Bone marrow (tissue), 2 donors: ENCODE data around the gene MYH9.

ENCODE experiments used
- DNase-seq, 2 donors: peaks; one replicate each; lab custom pipeline; 2025; lab: John Stamatoyannopoulos, UW

MYH9 gene

DNA sequence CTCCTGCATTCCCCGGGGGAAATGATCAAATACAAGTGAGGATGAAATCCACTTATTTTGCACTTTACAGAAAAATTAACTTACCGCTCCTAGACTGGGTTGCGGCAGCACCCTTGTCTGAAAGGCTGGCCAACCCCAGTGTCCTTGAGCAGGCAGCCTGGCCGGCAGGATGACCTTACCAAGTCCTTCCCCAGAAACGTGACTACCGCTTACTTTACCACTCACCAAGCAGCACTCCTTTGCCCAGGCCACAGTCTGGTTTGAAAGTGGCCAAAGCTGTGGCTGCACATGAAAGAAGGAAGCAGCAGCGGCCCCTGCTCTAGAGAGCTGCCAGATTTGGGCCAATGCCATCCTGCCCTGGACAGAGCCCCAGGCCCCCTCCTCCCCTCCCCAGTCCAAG lies 20.3 kb downstream of the MYH9 start:
- no peak for DNase-seq

DNA sequence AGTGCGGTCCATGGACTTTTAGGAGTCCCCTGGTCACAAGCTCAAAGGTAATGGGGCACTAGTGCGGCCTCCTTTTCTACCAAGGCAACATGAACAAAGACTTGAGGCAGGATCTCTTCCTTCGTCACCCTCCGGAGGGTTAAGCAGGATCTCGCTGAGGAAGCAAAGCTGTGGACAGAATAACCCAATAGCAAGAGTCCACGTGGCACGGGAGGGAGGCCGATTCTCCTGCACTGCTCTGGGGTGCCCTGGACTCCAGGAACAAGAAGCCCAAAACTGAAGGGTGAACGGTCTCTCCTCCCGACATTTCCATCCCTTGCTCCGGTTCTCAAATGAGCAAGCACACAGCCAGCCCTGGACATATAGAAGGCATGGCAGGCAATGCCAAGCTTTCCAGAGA lies 20.7 kb downstream of the MYH9 start:
- no peak for DNase-seq

DNA sequence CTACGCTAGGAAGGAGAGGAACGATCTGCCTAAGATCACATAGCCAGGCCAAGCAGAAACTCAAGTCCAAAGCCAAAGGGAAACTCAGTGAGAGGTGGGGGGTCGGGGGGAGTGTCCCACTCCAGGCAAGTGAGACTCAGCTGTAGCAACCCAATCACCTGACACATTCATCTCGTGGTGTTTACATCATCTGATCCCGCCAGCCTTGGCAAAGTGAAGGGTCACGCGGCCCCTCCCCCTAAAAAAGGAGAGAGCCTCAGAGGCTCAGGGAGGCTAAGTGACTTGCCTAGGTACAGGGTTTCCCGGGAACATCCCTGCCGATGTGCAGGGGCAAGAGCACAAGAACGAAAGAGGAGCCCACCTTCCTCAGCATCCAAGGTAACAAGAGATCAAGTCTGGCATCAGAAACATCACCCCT lies 21.5 kb downstream of the MYH9 start:
- no peak for DNase-seq

DNA sequence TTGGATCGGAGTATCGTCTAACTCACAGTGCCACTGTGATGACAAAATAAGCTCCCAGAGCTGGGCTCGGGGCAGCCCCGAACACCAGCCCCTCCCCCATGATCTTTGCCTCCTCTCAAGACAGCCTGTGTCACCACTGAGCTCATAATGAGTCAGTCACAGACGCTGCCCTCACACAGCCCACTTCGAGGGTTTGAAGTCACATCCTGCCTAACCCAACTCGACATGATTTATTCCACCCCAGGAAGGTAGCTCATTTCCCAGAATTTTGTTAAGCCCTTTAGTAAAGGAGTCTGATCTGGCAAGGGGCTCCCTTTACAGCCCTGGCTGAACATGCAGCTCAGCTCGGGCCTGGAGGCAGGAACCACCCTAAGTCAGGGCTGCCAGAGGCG lies 22.8 kb downstream of the MYH9 start:
- peak; percentile 42 to 67 for DNase-seq

DNA sequence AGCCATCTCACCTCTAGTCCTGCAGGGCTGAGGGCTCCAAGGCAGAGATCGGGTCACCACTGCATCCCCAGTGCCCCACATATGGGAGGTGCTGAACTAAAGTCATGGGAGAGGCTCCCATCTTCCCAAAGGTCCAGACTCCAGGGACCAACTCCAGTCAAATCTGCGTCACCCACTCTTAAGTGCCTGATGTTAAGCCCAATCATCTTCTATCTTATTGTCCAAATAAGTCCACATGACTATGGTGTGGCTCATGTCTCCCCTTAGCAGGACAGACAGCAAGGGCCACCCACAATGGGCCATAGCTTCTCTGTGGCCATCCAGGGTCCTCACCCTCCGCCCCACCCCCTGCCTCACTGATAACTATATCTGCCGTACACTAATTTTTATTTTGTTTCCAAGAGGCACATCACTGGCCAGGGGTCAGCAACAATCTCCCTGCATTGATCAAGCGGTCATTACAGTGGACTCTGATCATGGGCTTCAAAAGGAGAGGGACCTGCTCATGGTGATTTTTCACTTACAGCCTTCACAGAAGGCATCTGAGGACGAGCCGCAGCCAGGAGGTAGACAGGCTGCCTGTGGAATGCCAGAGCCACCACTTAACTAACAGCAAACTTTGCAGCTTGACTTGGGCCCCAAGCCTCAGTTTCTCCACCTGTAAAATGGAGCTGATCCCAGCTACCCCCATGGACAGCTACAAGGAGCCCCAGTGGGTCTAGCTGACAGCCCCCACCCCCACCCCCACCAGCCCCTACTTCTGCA lies 23.3 kb downstream of the MYH9 start:
- DNase-seq: no peak

DNA sequence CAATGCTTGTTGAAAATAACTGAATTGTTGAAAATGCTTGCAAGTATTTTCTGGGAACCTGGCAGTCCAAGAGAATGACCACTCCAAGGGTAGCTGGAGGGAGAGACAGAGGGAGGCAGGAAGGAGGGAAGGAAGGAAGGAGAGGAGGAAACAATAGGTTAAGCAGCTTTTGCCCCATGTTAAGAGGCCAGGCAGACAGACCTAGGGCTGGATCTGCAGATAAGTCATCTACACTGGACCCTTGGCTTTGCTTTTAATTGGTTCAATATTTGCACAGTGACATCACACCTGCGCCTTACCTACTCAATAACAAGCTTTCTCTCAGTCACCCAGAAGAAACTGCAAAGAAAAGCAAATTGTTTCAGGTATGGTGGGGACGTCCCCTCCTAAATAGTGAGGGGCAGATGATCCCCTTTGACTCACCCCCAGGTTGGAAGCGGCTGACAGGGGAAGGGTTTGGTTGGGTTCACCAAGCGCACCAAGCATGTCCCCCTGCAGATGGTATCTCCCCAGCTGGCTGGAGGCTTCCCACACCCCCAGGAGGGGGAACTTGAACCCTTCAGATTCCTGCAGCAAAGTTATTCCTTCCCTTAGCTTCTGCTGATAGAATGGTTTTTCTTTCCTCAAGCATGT lies 24.3 kb downstream of the MYH9 start:
- DNase-seq: no peak

DNA sequence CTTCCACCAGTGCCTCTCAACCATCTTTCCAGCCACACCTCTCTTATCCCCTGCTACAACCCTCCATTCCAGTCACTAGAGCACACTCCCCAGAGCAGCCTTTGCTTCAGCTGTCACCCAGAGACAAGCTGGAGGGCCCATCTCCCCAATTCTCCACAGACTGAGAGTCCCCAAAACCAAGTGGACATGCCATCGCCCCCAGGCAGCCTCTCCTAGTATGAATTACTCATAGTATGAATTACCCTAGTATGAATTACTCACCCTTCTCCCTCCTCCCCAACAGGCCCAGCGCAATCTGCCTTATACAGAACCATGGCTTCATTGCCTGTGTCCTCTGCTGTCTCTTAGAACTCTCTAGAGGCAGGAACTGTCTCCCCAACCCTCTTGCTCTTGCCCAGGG lies 24.8 kb downstream of the MYH9 start:
- DNase-seq: no peak

DNA sequence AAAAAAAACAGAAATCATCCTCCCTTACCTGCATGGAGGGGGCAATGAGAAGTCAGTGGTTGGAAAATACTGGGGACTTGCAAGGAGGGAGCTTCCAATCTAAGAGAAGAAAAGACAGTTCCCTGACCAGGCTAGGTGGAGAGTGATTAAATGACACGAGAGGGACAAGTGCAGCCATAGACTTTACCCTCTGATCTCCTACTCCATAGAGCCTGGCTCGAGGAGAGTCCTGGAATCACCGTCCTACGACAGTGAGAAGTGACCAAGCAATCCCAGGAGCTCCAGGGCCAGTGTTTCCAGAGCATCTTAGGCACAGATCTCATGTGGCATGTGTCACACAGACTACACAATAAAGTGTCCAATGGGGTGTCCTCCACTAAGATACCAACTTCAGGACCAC lies 25.7 kb downstream of the MYH9 start:
- no peak for DNase-seq

DNA sequence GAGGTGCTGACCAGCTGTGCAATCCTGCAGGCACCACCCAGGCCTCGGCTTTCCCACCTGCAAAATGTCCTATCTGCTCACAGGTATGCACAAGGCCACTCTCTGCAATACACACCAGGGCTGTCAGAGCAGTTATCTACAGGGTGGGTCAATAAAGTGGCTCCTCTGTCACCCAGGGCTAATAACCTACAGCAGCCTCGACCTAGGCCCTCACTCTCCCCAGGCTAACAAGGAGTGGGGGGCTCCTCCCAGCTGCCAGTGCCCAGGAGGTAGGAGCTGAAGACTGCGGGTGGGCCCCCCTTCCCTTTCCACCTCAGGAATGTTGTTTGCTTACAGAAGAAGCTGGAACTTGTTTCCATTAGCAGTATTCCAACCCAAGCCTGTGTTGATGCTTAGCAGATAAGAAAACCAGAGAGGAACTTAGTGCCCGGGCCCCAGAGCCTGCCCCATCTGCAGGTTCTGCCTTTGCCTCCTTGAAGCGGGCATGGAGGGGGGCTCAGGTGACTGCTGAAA lies 26.8 kb downstream of the MYH9 start:
- no peak for DNase-seq

DNA sequence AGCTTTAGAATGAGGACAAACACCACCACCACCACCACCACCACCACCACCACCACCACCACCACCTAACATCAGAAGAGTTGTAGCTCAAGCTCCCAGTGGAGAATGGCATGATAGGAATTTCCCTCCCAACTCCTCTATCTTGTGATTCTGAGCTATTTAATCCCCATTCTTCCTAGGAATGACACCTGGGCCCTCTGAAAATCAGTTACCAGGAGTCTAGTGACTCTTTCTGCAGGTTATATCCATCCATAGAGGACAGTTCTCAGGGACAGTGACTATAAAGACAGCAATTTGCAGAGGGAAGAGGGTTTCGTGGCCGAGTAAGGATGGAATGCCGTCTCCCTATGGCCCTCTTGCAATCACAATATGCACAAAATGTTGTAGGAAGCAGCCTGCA lies 27.8 kb downstream of the MYH9 start:
- DNase-seq: no peak

DNA sequence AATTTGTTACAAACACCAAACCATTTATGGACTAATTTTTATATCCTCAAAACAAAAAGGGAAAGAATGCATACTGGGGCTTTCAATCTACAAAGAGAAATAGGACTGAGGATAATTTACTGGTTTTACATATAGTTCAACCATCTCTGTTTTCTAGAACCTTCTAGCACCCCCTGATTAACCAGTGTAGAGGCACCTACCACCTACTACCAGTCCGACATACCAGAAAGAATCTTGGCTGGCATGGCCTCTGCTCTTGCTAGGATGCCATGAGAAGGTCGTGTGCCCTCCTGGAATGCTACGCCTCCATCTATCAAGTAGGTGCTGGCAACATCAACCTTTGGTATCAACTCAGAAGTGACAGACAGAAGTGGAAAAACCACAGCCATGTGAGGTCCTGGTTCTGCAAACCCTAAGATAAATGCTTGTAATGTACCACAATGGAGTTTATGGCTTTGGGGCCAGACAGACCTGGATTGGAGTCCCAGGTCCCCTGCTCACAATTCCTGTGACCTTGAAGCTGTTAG lies 28.2 kb downstream of the MYH9 start:
- DNase-seq: no peak

DNA sequence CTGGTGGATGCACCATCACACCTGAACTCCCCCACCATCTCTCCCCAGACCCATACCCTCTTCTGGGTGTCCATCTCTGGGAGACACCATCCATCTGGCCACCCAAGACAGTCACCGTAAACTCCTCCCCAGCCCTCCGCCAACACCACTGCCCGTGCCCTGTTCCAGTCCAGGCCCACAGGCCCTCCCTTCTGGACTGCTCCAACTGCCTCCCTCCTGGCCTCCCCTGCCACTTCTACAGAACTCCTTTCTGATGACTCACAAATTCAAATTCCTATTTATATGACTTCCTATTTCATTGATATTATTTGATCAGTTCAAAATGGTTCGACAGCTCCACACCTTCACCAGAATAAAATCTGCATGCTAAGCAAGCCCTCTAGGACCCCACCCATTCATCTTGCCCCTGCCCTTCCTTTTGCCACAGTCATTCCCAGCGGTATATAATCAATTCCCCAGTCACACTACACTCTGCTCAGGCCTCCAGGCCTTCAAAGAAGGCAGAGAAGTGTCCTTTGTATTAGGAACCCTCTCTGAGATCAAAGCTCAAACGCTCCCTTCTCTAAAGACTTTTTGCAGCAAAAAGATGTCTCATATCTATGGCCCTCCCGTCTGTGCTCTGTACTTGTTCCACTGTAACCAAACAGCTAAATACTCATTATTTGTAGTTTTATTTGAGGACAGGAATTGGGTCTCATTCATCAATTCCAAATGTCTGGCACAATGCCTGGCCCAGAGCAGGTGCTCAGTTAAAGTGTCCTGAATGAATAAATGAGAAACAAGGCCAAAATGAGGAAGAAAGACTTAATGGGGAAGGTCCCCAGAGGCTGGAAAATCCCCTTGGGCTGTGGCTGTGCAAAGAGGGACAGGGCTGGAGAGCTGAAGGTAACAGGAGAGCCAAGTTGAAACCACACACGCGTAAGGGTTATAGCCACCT lies 29.0 kb downstream of the MYH9 start:
- DNase-seq: peak in 1 of 2 donors; percentile 25

DNA sequence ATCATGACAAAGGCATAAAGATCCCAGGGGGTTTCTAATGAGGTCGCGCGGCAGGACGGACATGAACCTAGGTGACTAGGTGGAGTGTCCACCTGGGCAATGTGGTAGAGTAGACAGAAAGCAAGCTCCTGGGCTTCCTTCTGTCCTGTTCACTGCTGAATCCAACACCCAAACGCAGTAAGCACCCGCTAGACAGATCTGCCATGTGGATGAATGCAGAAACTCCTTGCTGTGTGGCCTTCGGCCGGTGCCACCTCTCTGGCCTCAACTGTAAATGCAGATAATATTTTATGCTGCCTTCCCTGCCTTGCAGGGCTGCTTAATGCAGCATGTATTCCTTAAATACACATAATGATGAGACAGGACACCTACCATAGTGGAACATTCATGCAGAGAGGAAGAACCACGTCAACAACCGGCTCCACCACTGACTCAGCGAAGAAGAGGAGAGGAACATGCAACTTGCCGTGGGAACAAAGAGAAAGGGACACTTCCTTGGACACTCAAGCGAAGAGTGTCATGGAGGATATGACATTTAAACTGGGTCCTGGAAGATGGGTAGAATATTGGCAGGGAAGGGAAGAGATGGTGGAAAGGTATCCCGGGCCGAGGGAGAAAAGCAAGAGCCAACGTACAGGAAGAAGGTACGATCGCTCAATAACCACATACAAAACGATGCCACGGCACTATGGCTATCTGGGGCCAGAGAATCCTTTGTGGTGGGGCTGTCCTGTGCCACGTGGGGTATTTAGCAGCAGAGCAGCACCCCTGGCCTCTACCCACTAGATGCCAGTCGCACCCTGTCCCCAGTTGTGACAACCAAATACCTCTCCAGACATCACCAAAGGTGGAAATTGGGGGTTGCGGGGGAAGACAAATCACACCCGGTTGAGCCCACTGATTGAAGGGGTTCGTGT lies 30.8 kb downstream of the MYH9 start:
- DNase-seq: no peak

DNA sequence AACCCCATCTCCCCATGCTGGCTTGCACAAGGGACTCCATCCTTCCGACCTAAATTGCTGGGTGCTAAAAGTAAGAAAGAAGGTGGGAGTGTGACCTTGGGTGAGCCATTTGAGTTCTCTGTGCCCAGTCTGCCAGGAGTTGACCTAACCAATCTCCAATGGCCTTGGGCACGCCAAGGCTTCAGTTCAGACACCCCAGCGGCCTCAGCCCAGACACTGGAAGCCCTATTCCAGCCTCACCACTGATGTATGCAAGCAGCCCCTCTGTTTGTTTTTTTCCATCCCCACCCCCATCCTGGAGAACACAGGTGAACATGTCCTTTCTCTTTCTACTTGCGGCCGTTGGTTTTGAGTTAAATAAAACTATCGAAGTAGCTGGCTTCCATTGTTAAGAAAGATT lies 31.9 kb downstream of the MYH9 start:
- DNase-seq: no peak

DNA sequence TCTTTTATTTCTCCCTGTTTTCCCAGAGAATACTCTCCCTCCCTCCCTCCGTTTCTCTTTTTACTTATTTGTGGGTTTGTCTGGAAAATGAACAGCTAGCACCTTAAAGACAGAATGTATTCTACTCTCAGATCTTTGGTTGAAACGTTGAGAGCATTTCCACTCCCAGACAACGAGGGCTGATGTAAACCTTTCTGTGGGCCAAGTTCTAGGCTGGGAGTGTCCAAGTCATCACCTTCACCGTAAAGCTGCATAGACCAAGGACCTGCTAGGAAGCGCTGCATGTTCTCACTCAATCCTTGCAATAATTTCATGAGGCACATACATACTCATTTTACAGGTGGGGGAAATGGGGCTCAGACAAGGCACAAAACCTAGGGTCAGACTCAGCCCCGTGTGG lies 32.4 kb downstream of the MYH9 start:
- DNase-seq: no peak

DNA sequence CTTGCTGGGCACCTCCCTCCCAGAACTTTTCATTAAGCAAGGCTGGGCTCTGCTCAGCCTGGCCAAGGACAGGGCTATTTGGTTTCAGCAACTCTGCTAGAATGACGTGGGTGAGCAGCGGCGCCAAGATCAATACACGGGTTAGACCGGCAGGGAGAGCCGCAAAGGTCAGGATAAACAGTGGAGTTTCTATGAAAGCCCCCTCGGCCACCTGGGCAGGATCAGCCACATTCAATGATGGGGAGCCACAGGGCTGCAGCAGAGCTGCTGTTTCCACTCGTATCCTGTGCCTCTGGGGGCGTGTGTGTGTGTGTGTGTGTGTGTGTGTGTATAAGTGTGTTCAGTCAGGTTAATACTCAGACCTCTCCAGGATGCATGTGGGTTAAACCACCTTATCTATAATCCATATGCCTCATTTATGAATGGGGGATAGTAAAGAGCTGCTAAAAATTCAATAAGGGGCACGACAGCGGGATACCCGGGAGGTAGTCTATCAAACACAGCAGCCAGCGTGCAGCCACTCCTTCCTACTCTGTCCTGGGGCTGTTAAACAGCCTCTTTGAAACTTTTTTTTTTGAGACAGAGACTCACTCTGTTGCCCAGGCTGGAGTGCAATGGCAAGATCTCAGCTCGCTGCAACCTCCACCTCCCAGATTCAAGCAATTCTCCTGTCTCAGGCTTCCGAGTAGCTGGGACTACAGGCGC lies 34.8 kb downstream of the MYH9 start:
- DNase-seq: no peak

DNA sequence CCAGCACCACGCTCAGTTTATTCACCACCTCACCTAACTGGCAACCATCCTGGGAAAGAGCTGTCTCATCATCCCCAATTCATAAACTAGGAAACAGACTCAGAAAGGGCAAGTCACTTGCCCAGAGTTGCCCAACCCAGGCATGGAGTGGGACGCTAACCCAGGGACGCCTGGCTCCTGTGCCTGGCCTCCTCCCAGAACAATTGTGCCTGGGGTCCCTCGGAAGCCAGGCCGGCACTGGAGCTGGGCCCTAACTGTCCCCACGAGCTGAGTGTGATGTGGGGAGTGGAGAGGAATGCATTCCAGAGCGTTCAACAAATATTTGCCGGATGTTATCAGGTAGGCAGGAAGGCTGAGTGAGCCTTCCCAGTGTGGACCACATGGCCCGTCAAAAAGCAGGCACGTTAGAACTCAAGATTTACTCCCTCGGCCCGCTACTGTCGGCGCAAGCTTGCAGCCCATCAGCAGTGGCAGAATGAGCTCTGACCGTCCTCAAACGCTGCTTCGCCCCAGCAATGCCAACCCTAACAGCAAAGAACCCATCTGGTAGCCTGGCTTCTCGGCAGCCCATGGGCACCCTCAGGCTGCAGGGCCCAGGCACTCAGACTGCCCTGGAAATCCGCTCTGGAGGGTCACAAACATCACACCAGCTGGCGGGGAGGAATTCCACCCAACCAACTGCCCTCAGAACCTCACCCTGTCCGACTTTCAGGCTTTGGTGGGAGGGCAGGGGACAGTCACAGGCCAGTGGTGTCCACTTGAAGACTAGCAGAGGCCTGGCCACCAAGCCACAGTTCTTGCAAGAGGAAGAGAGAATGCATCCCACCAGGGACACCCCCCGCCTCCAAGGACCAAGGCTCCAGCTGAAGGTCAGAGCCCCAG lies 35.6 kb downstream of the MYH9 start:
- DNase-seq: no peak

DNA sequence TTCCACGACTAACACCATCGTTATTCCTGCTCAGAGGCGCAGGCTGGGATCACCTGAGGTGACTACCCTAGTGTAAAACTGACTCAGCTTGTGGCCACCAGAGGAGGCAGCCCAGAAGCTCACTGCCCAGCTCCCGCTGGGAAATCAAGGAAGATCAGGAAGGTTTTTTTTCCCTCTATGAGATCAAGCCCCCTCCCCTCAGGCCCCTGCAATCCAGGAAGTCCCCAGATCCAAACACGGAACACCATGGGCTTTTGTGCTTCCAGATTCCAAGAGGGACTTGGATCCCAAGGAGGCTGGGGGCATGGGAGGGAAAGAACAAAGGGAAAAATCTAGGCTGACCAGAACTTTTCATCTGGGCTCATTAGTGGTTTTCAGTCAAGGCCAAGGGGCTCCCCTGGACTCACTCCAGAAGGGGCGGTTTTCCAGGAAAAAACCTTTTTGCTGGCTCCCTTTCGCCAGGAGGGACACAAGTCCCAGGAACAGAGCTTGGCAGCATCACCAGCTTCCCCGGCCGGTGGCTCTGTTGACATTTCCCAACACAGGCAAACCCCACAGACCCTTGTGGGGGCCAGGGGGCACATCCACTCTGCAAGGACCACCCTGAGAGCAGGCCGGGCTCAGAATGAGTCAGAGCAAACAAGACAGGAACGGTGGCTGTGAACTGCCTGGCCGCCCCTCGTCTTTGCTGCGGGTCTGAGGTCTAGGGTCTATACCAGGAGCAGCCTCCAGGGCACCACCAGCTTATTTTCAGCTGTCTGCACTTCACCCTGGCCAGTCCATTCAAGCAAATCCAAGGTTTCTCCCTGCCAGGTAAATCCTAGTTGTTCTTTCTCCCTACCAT lies 36.8 kb downstream of the MYH9 start:
- no peak for DNase-seq

DNA sequence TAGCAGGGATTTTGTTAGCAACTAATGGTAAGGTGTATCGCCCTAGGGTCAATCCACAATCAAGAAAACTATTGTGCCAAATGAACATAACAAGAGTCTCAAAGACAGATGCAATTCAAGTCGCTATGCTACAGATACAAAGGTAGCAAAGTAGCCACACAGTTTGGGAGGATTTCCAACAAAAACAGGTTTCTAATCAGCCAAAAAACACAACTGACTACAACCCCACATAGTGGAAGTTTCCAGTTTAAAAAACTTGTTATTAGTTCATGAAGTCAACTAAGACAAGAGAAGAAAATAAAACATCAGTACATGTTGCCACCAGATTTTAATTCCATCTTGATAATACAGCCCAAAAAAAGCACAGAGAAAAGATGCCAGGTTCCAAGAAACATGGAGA lies 38.0 kb downstream of the MYH9 start:
- DNase-seq: no peak
